B cell (primary cell): ENCODE results near the gene NPC2. TPM values are rescaled to one million over a fixed set of nuclear protein-coding genes. Genes with fewer than 3 reads are reported as not detected.

Experiments
- ATAC-seq: fragments of 200-7000 bp; cut with Tn5 transposase; one replicate; pipeline ENCODE4 v1.10.0; 2021; ENCODE audit warnings: low read depth, mild to moderate bottlenecking, moderate number of reproducible peaks, moderate library complexity
- CTCF ChIA-PET: fragments of 350-600 bp; sonication (Branson Sonifier 250); formaldehyde crosslinking; loops from one replicate; lab custom pipeline; 2021; ENCODE audit warnings: antibody characterized with exemption, inconsistent platforms; lab: Charles Lee
- POLR2A ChIA-PET: fragments of 350-600 bp; sonication (Branson Sonifier 250); formaldehyde crosslinking; loops from one replicate; lab custom pipeline; 2021; ENCODE audit warnings: antibody characterized with exemption; lab: Charles Lee
- DNase-seq: peaks from one replicate; pipeline ENCODE4 v3.0.0; 2013
- H2AFZ ChIP-seq: 2 replicates; pipeline ENCODE4 v1.6.1; 2012; ENCODE audit warnings: mild to moderate bottlenecking, low read depth, low read length; ENCODE audit not compliant: insufficient read depth, poor library complexity, severe bottlenecking
- H3K27ac ChIP-seq, 2 donors: 1 replicate in 1 of 2; 2 replicates in 1 of 2; pipeline ENCODE4 v1.5.1; 2012 to 2013; ENCODE audit warnings: low read length in 2 of 2, mild to moderate bottlenecking in 2 of 2, moderate library complexity in 1 of 2
- H3K27me3 ChIP-seq, 4 experiments: fragments of 200-600 bp in 1 of 4; sonication (generic) in 1 of 4; replicated peaks in 1 of 4; 1 replicate in 2 of 4; 2 replicates in 2 of 4; pipeline versions ENCODE4 v1.6.1 to v1.7.0; 2013 to 2016; ENCODE audit warnings: low read length in 3 of 4, mild to moderate bottlenecking in 2 of 4, mixed read lengths in 1 of 4, moderate library complexity in 1 of 4; ENCODE audit not compliant: insufficient read depth in 4 of 4, control insufficient read depth in 3 of 4; ENCODE audit errors: control extremely low read depth in 1 of 4
- H3K36me3 ChIP-seq, 2 experiments: replicated peaks in 1 of 2; 1 replicate in 1 of 2; 2 replicates in 1 of 2; pipeline versions ENCODE4 v1.6.1 to v1.7.1; 2013; ENCODE audit warnings: low read length in 1 of 2; ENCODE audit not compliant: insufficient read depth in 2 of 2, control insufficient read depth in 1 of 2; ENCODE audit errors: control extremely low read depth in 1 of 2, extremely low read depth in 1 of 2
- H3K4me1 ChIP-seq, 2 donors: fragments of 200-600 bp in 1 of 2; sonication (generic) in 1 of 2; 1 replicate in 1 of 2; 2 replicates in 1 of 2; pipeline versions ENCODE4 v1.5.1 to v1.6.1; 2013 to 2017; ENCODE audit warnings: low read length in 2 of 2; ENCODE audit not compliant: control insufficient read depth in 2 of 2, insufficient read depth in 2 of 2
- H3K4me2 ChIP-seq: replicated peaks from 2 replicates; pipeline ENCODE3; 2012; ENCODE audit warnings: mild to moderate bottlenecking, low read depth, low read length; ENCODE audit not compliant: poor library complexity, severe bottlenecking
- H3K4me3 ChIP-seq, 5 experiments: fragments of 200-600 bp in 1 of 5; sonication (generic) in 1 of 5; 1 replicate in 3 of 5; 2 replicates in 2 of 5; pipeline versions ENCODE4 v1.5.1 to v1.7.0; 2011 to 2016; ENCODE audit warnings: low read length in 4 of 5, mild to moderate bottlenecking in 4 of 5, low read depth in 2 of 5, control low read depth in 1 of 5, moderate library complexity in 1 of 5; ENCODE audit not compliant: insufficient read depth in 1 of 5; ENCODE audit errors: control extremely low read depth in 1 of 5, extremely low read depth in 1 of 5
- H3K79me2 ChIP-seq: fragments of 200-600 bp; sonication (generic); one replicate; pipeline ENCODE4 v1.6.0; 2016; ENCODE audit warnings: low read length; ENCODE audit not compliant: control insufficient read depth, insufficient read depth
- H3K9ac ChIP-seq: fragments of 200-600 bp; sonication (generic); 2 replicates; pipeline ENCODE4 v1.6.1; 2017; ENCODE audit warnings: mild to moderate bottlenecking, low read length, moderate library complexity
- H3K9me3 ChIP-seq, 3 donors: one replicate each; pipeline versions ENCODE4 v1.6.1 to v1.7.1; 2013; ENCODE audit warnings: low read length in 2 of 3; ENCODE audit not compliant: control insufficient read depth in 2 of 3, insufficient read depth in 1 of 3; ENCODE audit errors: control extremely low read depth in 1 of 3
- H4K20me1 ChIP-seq: 2 replicates; pipeline ENCODE4 v1.6.0; 2012; ENCODE audit warnings: mild to moderate bottlenecking, low read length; ENCODE audit not compliant: insufficient read depth, control insufficient read depth, poor library complexity, severe bottlenecking
- H3K27ac Mint-ChIP-seq: one replicate; pipeline ENCODE4 v1.8.0; 2021; ENCODE audit warnings: mixed read lengths
- H3K27me3 Mint-ChIP-seq: one replicate; pipeline ENCODE4 v1.8.0; 2021; ENCODE audit warnings: mixed read lengths
- H3K4me1 Mint-ChIP-seq: one replicate; pipeline ENCODE4 v1.8.0; 2021; ENCODE audit warnings: mixed read lengths
- H3K4me3 Mint-ChIP-seq: one replicate; pipeline ENCODE4 v1.8.0; 2021; ENCODE audit warnings: mixed read lengths
- H3K9me3 Mint-ChIP-seq: one replicate; pipeline ENCODE4 v1.8.0; 2022; ENCODE audit warnings: mixed read lengths; ENCODE audit not compliant: insufficient read depth
- CTCF ChIP-seq: fragments of 200-600 bp; IDR thresholded peaks from one replicate; pipeline ENCODE4 v1.8.0; 2022; ENCODE audit warnings: antibody characterized with exemption, mild to moderate bottlenecking
- EZH2 ChIP-seq: IDR thresholded peaks from 2 replicates; pipeline ENCODE4 v1.6.1; 2012; ENCODE audit warnings: borderline replicate concordance, low read depth, mild to moderate bottlenecking, moderate library complexity, low read length; ENCODE audit not compliant: insufficient read depth, poor library complexity, severe bottlenecking
- WGBS: methylation state at CpG from one replicate; pipeline ENCODE4 v1.1.5; 2013; ENCODE audit warnings: missing lambda C conversion rate; ENCODE audit not compliant: insufficient coverage; 5-methylcytosine and 5-hydroxymethylcytosine counted together
- intact Hi-C: fragments of 100-400 bp; cut with micrococcal nuclease; formaldehyde crosslinking; loops from one replicate; pipeline ENCODE4 v1.10.0; 2022
- polyA plus RNA-seq: library from polyadenylated mRNA; depleted of rRNA; stranded (reverse); fragments of >200 nt; gene quantifications from 2 replicates; pipeline ENCODE4 v1.2.3, GENCODE V29; 2012
- total RNA-seq, 2 donors: library from RNA; stranded (reverse); fragments of 120-200 nt in 1 of 2; gene quantifications; 1 replicate in 1 of 2; 2 replicates in 1 of 2; pipeline versions ENCODE4 v1.2.3 to v1.2.4, GENCODE V29; 2013 to 2022

Gene NPC2
- total and polyA plus RNA-seq, 2 donors (not counting 1 experiment from before 2014, with no cell fraction given) = 93.8 to 154 TPM

GRCh38 chr14:74462993-74463392, 30.1 kb downstream of the NPC2 start:
- no peak overlapping the region for H3K4me3 Mint-ChIP-seq
- H3K27ac ChIP-seq = no peak overlapping the region
- no peak overlapping the region for H2AFZ ChIP-seq
- WGBS = 93% methylated on average over 2 of the region's 3 CpGs
- H3K27me3 ChIP-seq = no peaks in the 10 kb centered on the region
- ChIA-PET CTCF (no interaction called here), POLR2A (no interaction called here)
- no peaks in the 10 kb centered on the region for H4K20me1 ChIP-seq
- ATAC-seq (no peak), DNase-seq (no peak)
- no peaks in the 10 kb centered on the region for H3K9me3 ChIP-seq
- no peaks in the 10 kb centered on the region for H3K79me2 ChIP-seq
- H3K9me3 Mint-ChIP-seq = no peaks in the 10 kb centered on the region
- TF ChIP-seq CTCF = no peak
- no peak for TF ChIP-seq EZH2
- no peak overlapping the region for H3K9ac ChIP-seq
- H3K4me2 ChIP-seq = no peak overlapping the region
- H3K27ac Mint-ChIP-seq = no peak overlapping the region
- peaks cover 21% of the 10 kb centered on the region for H3K27me3 Mint-ChIP-seq
- H3K36me3 ChIP-seq = no peaks in the 10 kb centered on the region
- no peak overlapping the region for H3K4me3 ChIP-seq
- no peaks in the 10 kb centered on the region for H3K4me1 Mint-ChIP-seq
- intact Hi-C loops = no loop called here
- H3K4me1 ChIP-seq = no peaks in the 10 kb centered on the region

GRCh38 chr14:74459976-74460375, 33.1 kb downstream of the NPC2 start:
- H3K4me3 ChIP-seq = no peak overlapping the region
- H3K27ac ChIP-seq = no peak overlapping the region
- ChIA-PET CTCF (interaction anchor here (0.6 to 1.5 kb wide), 4 partner anchors 18 to 110 kb away, joined by 3 to 6 read pairs (median 4); no protein-coding TSS in a partner anchor), POLR2A (no interaction called here)
- ATAC-seq (no peak), DNase-seq (no peak)
- no peaks in the 10 kb centered on the region for H3K27me3 ChIP-seq
- H3K4me2 ChIP-seq = no peak overlapping the region
- no peaks in the 10 kb centered on the region for H3K4me1 ChIP-seq
- no peaks in the 10 kb centered on the region for H3K79me2 ChIP-seq
- Mint-ChIP-seq H3K27me3 (peaks cover 30% of the 10 kb centered on the region), H3K9me3 (no peaks in the 10 kb centered on the region), H3K27ac (no peak overlapping the region), H3K4me3 (no peak overlapping the region), H3K4me1 (no peaks in the 10 kb centered on the region)
- H3K9ac ChIP-seq = no peak overlapping the region
- TF ChIP-seq CTCF (no peak), EZH2 (no peak)
- H4K20me1 ChIP-seq = no peaks in the 10 kb centered on the region
- no peak overlapping the region for H2AFZ ChIP-seq
- WGBS = 46% methylated on average over 6 of the region's 6 CpGs
- H3K36me3 ChIP-seq = no peaks in the 10 kb centered on the region
- H3K9me3 ChIP-seq = no peaks in the 10 kb centered on the region
- intact Hi-C loops = no loop called here
